IMR-90 (cell line): ENCODE measurements around the gene ULK1. TPM values are rescaled to one million over a fixed set of nuclear protein-coding genes. Genes with fewer than 3 reads are reported as not detected.

Source experiments
- ATAC-seq: fragments of 200-7000 bp; cut with Tn5 transposase; 2 replicates; pipeline ENCODE4 v1.9.1; 2020; ENCODE audit warnings: low read depth, mild to moderate bottlenecking, moderate library complexity
- BruUV-seq: library from RNA; stranded (reverse); fragments of 400-500 nt; replicated peaks from 2 replicates; lab custom pipeline; 2021; lab: Mats Ljungman, UMichigan
- CTCF ChIA-PET: fragments of 300-600 bp; formaldehyde crosslinking; extraction: SDS; loops from one replicate; lab custom pipeline; 2021; ENCODE audit warnings: antibody characterized with exemption; lab: Yijun Ruan, JAX
- POLR2A ChIA-PET: fragments of 300-600 bp; sonication (Branson Sonifier 250); formaldehyde crosslinking; loops from one replicate; lab custom pipeline; 2022; ENCODE audit warnings: antibody characterized with exemption; ENCODE audit not compliant: unreplicated experiment; lab: Charles Lee
- DNase-seq: peaks from one replicate; pipeline ENCODE4 v3.0.0; 2013
- H2AFZ ChIP-seq: replicated peaks from 2 replicates; pipeline ENCODE3; 2013; ENCODE audit warnings: low read length, mild to moderate bottlenecking; ENCODE audit not compliant: poor library complexity
- H2AK5ac ChIP-seq: 2 replicates; pipeline ENCODE4 v1.6.1; 2013; ENCODE audit warnings: low read depth, low read length, inconsistent platforms
- H2AK9ac ChIP-seq: replicated peaks from 2 replicates; pipeline ENCODE3; 2013; ENCODE audit warnings: mild to moderate bottlenecking, low read depth, low read length, moderate library complexity; ENCODE audit not compliant: poor library complexity
- H2BK120ac ChIP-seq: 2 replicates; pipeline ENCODE4 v1.6.1; 2013; ENCODE audit warnings: low read depth, low read length, inconsistent platforms
- H2BK15ac ChIP-seq: 3 replicates; pipeline ENCODE4 v1.6.1; 2013; ENCODE audit warnings: low read depth, low read length, inconsistent platforms
- H2BK20ac ChIP-seq: 2 replicates; pipeline ENCODE4 v1.6.1; 2013; ENCODE audit warnings: low read depth, mild to moderate bottlenecking, inconsistent platforms, low read length, moderate library complexity
- H2BK5ac ChIP-seq: 2 replicates; pipeline ENCODE4 v1.6.1; 2013; ENCODE audit warnings: mild to moderate bottlenecking, low read depth, low read length, inconsistent platforms; ENCODE audit not compliant: poor library complexity, severe bottlenecking
- H3K14ac ChIP-seq: replicated peaks from 2 replicates; pipeline ENCODE4 v1.6.1; 2013; ENCODE audit warnings: low read depth, low read length, inconsistent platforms
- H3K18ac ChIP-seq: 2 replicates; pipeline ENCODE4 v1.6.1; 2013; ENCODE audit warnings: low read depth, low read length, control low read depth
- H3K23ac ChIP-seq: 2 replicates; pipeline ENCODE4 v1.6.1; 2013; ENCODE audit warnings: low read depth, low read length, inconsistent platforms
- H3K27ac ChIP-seq: 2 replicates; pipeline ENCODE4 v1.5.1; 2013; ENCODE audit warnings: mild to moderate bottlenecking, control low read depth, low read length; ENCODE audit not compliant: insufficient read depth
- H3K27me3 ChIP-seq: 2 replicates; pipeline ENCODE4 v1.6.1; 2013; ENCODE audit warnings: low read length; ENCODE audit not compliant: control insufficient read depth, insufficient read depth
- H3K36me3 ChIP-seq: 2 replicates; pipeline ENCODE4 v1.6.1; 2013; ENCODE audit warnings: low read length, mixed read lengths; ENCODE audit not compliant: control insufficient read depth, insufficient read depth
- H3K4ac ChIP-seq: 2 replicates; pipeline ENCODE4 v1.6.1; 2013; ENCODE audit warnings: low read depth, low read length, inconsistent platforms
- H3K4me1 ChIP-seq: 2 replicates; pipeline ENCODE4 v1.6.1; 2013; ENCODE audit warnings: low read length, mixed read lengths; ENCODE audit not compliant: control insufficient read depth, insufficient read depth
- H3K4me2 ChIP-seq: 2 replicates; pipeline ENCODE4 v1.6.1; 2013; ENCODE audit warnings: low read depth, mild to moderate bottlenecking, control low read depth, low read length, moderate library complexity
- H3K4me3 ChIP-seq: 2 replicates; pipeline ENCODE4 v1.5.1; 2013; ENCODE audit warnings: low read depth, mild to moderate bottlenecking, control low read depth, low read length, moderate library complexity; ENCODE audit not compliant: insufficient read depth
- H3K56ac ChIP-seq: 2 replicates; pipeline ENCODE4 v1.6.1; 2013; ENCODE audit warnings: low read length, inconsistent platforms; ENCODE audit not compliant: insufficient read depth; ENCODE audit errors: extremely low read depth
- H3K79me1 ChIP-seq, 2 experiments: 2 replicates each; pipeline ENCODE4 v1.6.1; 2013; ENCODE audit warnings: low read length in 2 of 2, inconsistent platforms in 1 of 2, low read depth in 1 of 2
- H3K9ac ChIP-seq: 2 replicates; pipeline ENCODE4 v1.6.1; 2013; ENCODE audit warnings: low read depth, low read length, control low read depth
- H3K9me1 ChIP-seq: 2 replicates; pipeline ENCODE4 v1.6.1; 2013; ENCODE audit warnings: low read length, inconsistent platforms; ENCODE audit not compliant: insufficient read depth
- H3K9me3 ChIP-seq: 2 replicates; pipeline ENCODE4 v1.6.1; 2013; ENCODE audit warnings: low read length; ENCODE audit not compliant: control insufficient read depth, insufficient read depth
- H4K20me1 ChIP-seq: 2 replicates; pipeline ENCODE4 v1.6.1; 2013; ENCODE audit warnings: low read length, inconsistent platforms; ENCODE audit not compliant: insufficient read depth
- H4K5ac ChIP-seq: 2 replicates; pipeline ENCODE4 v1.6.1; 2013; ENCODE audit warnings: mild to moderate bottlenecking, low read depth, low read length, control low read depth
- H4K8ac ChIP-seq, 2 experiments: 2 replicates each; pipeline ENCODE4 v1.6.1; 2013; ENCODE audit warnings: low read depth in 2 of 2, low read length in 2 of 2, control low read depth in 1 of 2, inconsistent platforms in 1 of 2
- H4K91ac ChIP-seq: 2 replicates; pipeline ENCODE4 v1.6.1; 2013; ENCODE audit warnings: low read depth, low read length, inconsistent platforms; ENCODE audit not compliant: insufficient read depth
- BHLHE40 ChIP-seq: fragments of 150-350 bp; IDR thresholded peaks from 2 replicates; pipeline ENCODE4 v1.6.1; 2016; ENCODE audit warnings: mild to moderate bottlenecking, low read depth, low read length
- CEBPB ChIP-seq: IDR thresholded peaks from 2 replicates; pipeline ENCODE4 v1.6.1; 2012; ENCODE audit warnings: low read depth, low read length, improper control_type of control experiment
- CHD1 ChIP-seq: IDR thresholded peaks from 2 replicates; pipeline ENCODE4 v1.6.1; 2012; ENCODE audit warnings: low read depth, low read length, improper control_type of control experiment
- CTCF ChIP-seq: conservative IDR thresholded peaks from 2 replicates; pipeline ENCODE4 v1.5.1; 2012; ENCODE audit warnings: mild to moderate bottlenecking, low read depth, low read length, improper control_type of control experiment
- FOS ChIP-seq: fragments of 150-350 bp; IDR thresholded peaks from 2 replicates; pipeline ENCODE4 v1.6.1; 2016; ENCODE audit warnings: low read depth, low read length
- MAFK ChIP-seq: IDR thresholded peaks from 2 replicates; pipeline ENCODE4 v1.6.1; 2012; ENCODE audit warnings: low read depth, low read length, improper control_type of control experiment
- MAZ ChIP-seq: IDR thresholded peaks from 2 replicates; pipeline ENCODE4 v1.6.1; 2012; ENCODE audit warnings: low read depth, mild to moderate bottlenecking, low read length, improper control_type of control experiment, moderate library complexity, borderline replicate concordance
- MXI1 ChIP-seq: IDR thresholded peaks from 2 replicates; pipeline ENCODE4 v1.6.1; 2012; ENCODE audit warnings: low read depth, mild to moderate bottlenecking, low read length, moderate library complexity, borderline replicate concordance
- NFE2L2 ChIP-seq: fragments of 150-350 bp; IDR thresholded peaks from 2 replicates; pipeline ENCODE4 v1.6.1; 2016; ENCODE audit warnings: low read depth, mild to moderate bottlenecking, low read length
- POLR2A ChIP-seq: IDR thresholded peaks from 2 replicates; pipeline ENCODE4 v1.6.1; 2012; ENCODE audit warnings: mild to moderate bottlenecking, low read depth, low read length
- RAD21 ChIP-seq: IDR thresholded peaks from 2 replicates; pipeline ENCODE4 v1.6.1; 2012; ENCODE audit warnings: low read length, improper control_type of control experiment
- RCOR1 ChIP-seq: IDR thresholded peaks from 2 replicates; pipeline ENCODE4 v1.6.1; 2012; ENCODE audit warnings: mild to moderate bottlenecking, low read length, improper control_type of control experiment; ENCODE audit not compliant: insufficient replicate concordance
- RFX5 ChIP-seq: IDR thresholded peaks from 2 replicates; pipeline ENCODE4 v1.8.0; 2012; ENCODE audit warnings: low read depth, mild to moderate bottlenecking, low read length, moderate library complexity
- SMC3 ChIP-seq: fragments of 150-350 bp; IDR thresholded peaks from 2 replicates; pipeline ENCODE4 v1.6.1; 2016; ENCODE audit warnings: low read depth, mild to moderate bottlenecking, antibody characterized with exemption, low read length, moderate library complexity
- WGBS, 2 experiments: methylation state at CpG; one replicate each; pipeline versions ENCODE4 v1.1.5 to v1.1.7; 2013; ENCODE audit warnings: missing lambda C conversion rate in 2 of 2; ENCODE audit not compliant: insufficient read length in 1 of 2; ENCODE audit errors: extremely low coverage in 2 of 2; 5-methylcytosine and 5-hydroxymethylcytosine counted together
- dilution Hi-C: fragments of 300-500 bp; cut with HindIII; formaldehyde crosslinking; loops from one replicate; pipeline ENCODE4 v1.14.3; 2018; ENCODE audit warnings: low sequenced_read_pairs; ENCODE audit not compliant: unreplicated experiment
- in situ Hi-C: fragments of 300-500 bp; cut with MboI; formaldehyde crosslinking; loops from 3 replicates; pipeline ENCODE4 v1.14.3; 2019; ENCODE audit warnings: low sequenced_read_pairs, inconsistent platforms, mixed read lengths
- intact Hi-C: fragments of 100-400 bp; cut with micrococcal nuclease; formaldehyde crosslinking; loops from 2 replicates; pipeline ENCODE4 v1.10.0; 2022
- polyA plus RNA-seq, 3 experiments: library from polyadenylated mRNA; depleted of rRNA; stranded (reverse); fragments of >200 nt; gene quantifications; 2 replicates each; pipeline ENCODE4 v1.2.3, GENCODE V29; 2012; ENCODE audit warnings: low replicate concordance in 1 of 3
- total RNA-seq: library from RNA; depleted of rRNA; stranded (reverse); fragments of >200 nt; gene quantifications from 2 replicates; pipeline ENCODE4 v1.2.3, GENCODE V29; 2012
- TF ChIP-seq, protein P1 (sequence below): fragments of 150-350 bp; IDR thresholded peaks from 2 replicates; pipeline ENCODE4 v1.6.1; 2017; ENCODE audit warnings: mild to moderate bottlenecking, antibody characterized with exemption, low read length, low read depth
- TF ChIP-seq, protein P2 (sequence below): fragments of 150-350 bp; IDR thresholded peaks from 2 replicates; pipeline ENCODE4 v1.6.1; 2016; ENCODE audit warnings: low read depth, mild to moderate bottlenecking, low read length, moderate library complexity, borderline replicate concordance

ULK1 gene
- total and polyA plus RNA-seq, 2 of the 4 experiments (the other 2 are of a cell fraction), result 1.8 to 19.2 TPM

DNA sequence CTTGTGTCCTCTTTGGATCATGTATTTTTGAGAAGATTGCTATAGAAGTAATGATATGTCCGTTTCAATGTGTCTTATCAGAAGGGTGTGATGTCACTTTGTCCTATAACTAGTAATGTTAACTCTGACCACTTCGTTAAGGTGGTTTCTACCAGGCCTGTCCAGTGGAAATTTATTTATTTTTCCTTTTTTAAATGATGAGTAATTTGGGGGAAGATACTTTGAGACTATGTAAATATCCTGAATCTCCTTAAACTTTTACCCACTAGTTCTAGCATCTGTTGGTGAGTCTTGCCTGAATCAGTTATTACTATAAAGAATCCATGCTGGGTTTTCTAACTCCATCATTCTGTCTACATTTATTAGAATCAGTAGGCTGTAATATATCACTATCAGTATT lies 70.7 kb downstream of the ULK1 start:
- no TSS peak for BruUV-seq
- Histone ChIP-seq H3K9me3 (no peaks in the 10 kb centered on the region), H3K4ac (0 out of 2 replicates have a peak overlapping the region, but pooled peaks have one; percentile 15), H2BK15ac (no peak overlapping the region), H3K9me1 (peaks cover 8% of the 10 kb centered on the region), H3K27me3 (no peaks in the 10 kb centered on the region), H2AK9ac (no peak overlapping the region), H2AFZ (no peak overlapping the region), H4K5ac (no peak overlapping the region), H3K9ac (no peak overlapping the region), H3K18ac (no peak overlapping the region), H3K27ac (no peak overlapping the region), H3K4me1 (peaks cover 8% of the 10 kb centered on the region), H3K23ac (no peak overlapping the region), H3K14ac (no peak overlapping the region), H4K20me1 (peaks cover 33% of the 10 kb centered on the region), H2BK120ac (peak overlapping the region; percentile 16), H3K36me3 (peaks cover 5% of the 10 kb centered on the region), H3K4me2 (peak overlapping the region; percentile 59; the same call in 1 of the 2 replicates), H3K4me3 (no peak overlapping the region), H3K56ac (no peak overlapping the region), H2BK5ac (peak overlapping the region; percentile 51), H3K79me1 (peaks cover 22 to 58% of the 10 kb centered on the region in 2 experiments), H4K91ac (no peak overlapping the region), H4K8ac (no peak overlapping the region), H2AK5ac (no peak overlapping the region), H2BK20ac (no peak overlapping the region)
- ATAC-seq (peak; percentile 85), DNase-seq (peak; percentile 68)
- TF ChIP-seq, protein P1, sequence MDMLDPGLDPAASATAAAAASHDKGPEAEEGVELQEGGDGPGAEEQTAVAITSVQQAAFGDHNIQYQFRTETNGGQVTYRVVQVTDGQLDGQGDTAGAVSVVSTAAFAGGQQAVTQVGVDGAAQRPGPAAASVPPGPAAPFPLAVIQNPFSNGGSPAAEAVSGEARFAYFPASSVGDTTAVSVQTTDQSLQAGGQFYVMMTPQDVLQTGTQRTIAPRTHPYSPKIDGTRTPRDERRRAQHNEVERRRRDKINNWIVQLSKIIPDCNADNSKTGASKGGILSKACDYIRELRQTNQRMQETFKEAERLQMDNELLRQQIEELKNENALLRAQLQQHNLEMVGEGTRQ, result no peak
- TF ChIP-seq POLR2A (no peak), MAFK (no peak), RAD21 (no peak), RCOR1 (no peak), BHLHE40 (no peak), CEBPB (no peak), MXI1 (no peak), MAZ (no peak), FOS (no peak), CHD1 (no peak), RFX5 (no peak), CTCF (no peak), SMC3 (no peak), NFE2L2 (no peak)
- TF ChIP-seq, protein P2, sequence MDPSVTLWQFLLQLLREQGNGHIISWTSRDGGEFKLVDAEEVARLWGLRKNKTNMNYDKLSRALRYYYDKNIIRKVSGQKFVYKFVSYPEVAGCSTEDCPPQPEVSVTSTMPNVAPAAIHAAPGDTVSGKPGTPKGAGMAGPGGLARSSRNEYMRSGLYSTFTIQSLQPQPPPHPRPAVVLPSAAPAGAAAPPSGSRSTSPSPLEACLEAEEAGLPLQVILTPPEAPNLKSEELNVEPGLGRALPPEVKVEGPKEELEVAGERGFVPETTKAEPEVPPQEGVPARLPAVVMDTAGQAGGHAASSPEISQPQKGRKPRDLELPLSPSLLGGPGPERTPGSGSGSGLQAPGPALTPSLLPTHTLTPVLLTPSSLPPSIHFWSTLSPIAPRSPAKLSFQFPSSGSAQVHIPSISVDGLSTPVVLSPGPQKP, result no peak
- in situ Hi-C loops (no loop called here), intact Hi-C loops (no loop called here), dilution Hi-C loops (no loop called here)
- no CpG with 5 or more reads among the region's 2 CpGs for WGBS, 2 experiments
- CTCF ChIA-PET, result no interaction called here
- POLR2A ChIA-PET, result no interaction called here
